Medulla oblongata (tissue), 1 donor: ENCODE measurements around the gene HS3ST6.
A peak's percentile ranks its signal among the peaks of the same experiment; 100 is the strongest.
"Not testable (repeated sequence)": the region's sequence is repeated elsewhere in the genome, so short reads cannot be mapped to it uniquely, and the experiment has no call there.

Experiments used
- DNase-seq: peaks from one replicate; pipeline ENCODE4 v3.0.0-alpha.2; 2015; ENCODE audit errors: extremely low spot score

The HS3ST6 gene

DNA sequence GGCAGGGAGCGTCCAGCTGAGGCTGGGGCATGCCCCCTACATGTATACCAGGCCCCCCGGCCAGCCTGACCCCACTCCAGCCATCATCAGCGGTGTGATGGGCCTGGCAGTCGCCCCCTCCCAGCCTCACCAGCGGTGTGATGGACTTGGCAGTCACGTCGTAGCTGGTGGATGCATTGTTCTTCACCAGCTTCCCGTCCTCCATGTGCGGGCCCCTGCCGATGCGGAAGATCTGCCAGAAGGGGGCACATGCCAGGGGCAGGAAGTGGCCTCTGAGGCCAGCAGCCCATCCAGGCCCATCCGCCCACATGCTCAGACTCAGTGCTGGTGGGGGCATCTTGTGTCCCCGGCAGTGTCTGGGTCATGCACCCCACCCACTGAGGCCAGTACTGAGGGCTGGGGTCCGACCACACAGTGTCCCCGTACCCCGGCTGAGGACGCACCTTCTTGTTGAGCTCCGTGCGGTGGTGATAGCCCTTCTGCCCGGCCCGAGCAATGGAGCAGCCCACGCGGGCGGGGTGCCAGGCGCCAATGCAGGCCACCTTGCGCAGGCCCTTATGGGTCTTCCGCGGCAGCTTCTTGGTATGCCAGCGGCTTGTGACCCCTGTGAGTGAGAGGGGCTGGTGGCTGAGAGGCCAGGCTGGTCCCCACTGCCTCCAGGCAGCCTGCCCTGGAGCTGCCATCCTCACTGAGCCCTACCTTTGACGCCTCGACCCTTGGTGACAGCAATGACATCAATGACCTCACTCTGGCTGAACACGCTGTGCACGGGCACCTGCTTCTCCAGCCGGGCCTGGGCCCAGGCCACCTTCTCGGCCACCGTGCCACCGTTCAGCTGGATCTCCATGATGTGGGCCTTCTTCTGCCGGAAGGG is 28.5 kb upstream of the HS3ST6 start:
- DNase-seq: no peak

DNA sequence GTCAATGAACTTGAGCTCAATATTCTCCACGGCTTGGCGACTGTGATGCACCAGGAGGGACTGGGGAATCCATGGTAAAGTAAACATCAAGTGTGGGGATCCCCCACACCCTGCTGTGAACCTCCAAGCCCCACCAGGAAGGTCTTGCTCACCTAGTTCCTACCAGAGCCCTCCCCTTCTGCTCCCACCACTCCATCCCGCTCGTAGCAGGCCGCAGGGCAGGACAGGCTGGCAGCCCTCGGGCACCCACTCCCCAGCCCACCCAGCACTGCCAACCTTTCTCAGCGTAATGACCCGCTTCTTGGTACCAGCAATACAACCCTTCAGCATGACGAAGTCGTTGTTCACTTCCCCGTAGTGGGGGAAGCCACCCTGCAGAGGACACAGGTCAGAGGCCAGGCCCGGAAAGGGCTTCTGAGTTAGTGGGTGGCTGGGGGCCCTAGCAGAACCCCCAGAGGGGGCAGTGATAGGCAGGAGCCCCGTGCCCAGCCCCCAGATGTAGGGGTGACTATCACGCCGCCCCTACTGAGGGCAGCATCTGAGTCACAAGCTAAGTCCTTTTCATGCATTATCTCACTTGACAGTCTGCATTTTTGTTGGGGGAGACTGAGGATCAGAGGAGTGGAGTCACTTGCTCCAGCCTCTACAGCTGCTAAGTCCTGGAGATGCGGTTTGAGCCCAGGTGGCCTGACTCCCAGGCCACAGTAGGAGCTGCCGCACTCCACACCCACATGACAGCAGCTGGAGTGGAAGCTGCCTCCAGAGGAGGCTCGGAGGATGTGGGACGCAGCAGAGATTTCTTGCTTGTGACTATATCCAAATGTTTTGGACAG is 27.6 kb upstream of the HS3ST6 start:
- DNase-seq: no peak

- DNase-seq: no peak
Measured at GRCh38 chr16:1944612-1945199, 26.5 kb upstream of the HS3ST6 start.

DNA sequence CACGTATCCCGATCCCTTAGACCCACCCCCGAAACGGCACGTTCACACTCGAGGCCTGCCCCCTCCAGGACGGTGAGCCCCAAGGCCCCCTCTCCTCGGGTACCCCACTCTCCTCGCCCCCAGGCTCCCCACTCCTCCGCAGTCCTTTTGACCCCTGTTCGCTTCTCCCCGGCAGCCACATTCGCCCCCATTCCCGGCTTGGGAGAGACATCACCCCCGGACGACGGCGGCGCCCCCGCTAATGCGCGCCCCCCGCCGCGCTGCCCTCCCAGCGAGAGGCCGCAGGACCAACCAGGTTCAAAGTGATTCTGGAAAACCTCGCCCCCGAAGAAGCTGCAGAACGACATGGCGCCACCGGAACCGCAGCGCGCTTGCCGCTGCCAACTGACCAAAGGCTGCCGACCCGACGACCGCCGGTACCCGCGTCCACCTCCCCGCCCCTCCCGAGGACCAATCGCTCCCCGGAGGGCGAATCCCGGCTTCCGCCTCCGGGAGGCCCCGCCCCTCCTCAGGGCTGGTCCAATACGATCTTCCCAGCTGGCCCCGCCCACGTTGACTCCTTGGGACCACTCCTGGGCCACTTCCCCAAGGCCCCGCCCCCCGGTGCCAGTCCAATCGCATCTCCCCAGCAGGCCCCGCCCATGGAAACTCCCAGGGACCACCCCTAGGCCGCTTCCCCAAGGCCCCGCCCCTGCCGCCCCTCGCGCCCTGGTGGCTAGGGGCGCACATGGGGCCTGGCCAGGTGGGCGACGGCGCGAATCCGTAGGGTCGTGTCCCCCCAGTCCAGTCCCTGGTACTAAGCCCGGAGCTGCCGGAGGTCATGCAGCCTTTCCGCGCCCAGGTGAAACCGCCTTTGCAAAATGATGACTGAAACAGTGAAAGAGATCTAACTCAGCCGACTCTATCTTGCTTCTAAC is 24.9 kb upstream of the HS3ST6 start, which contains the start of gene MSRB1:
MSRB1 (minus strand) TSS at position 390 of the 917 bp plus-strand sequence; CDS start at position 347, 43 bp downstream.
- peak; percentile 100 for DNase-seq

DNA sequence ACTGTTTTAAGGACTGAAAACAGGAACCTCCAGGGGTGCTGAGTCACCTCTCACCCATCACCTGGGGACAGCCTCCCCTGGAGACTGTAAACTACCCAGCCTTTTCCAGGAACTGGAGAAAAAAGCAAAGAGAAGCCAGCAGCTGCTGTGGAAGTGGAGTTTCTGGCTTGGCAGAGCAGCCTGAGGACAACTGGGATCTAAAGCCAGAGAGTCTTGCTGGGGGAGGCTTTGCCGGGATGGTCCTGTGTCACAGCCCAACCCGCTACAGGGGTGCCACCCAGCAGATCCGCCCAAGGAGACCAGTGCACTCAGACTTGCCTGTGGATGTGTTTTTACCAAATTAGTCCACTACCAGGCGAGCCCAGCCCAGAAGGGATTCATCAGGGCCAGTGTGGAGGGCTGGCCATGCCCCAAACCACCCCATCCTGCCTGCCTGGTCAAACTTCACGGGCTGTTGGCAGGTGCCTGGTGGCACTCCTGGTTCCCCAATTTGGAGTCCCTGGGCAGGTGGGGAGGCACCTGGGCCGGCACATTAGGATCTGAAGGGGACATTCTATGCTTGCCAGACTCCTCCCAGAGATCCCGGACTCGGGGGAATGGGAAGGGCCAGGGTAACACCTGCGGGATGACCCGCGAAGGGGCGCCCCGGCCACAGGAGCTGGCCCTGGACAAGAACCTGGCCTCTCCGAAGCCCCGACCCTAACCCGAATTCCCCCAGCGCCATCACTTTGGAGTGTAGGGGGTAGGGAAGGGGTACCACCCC is 24.0 kb upstream of the HS3ST6 start:
- DNase-seq: no peak

DNA sequence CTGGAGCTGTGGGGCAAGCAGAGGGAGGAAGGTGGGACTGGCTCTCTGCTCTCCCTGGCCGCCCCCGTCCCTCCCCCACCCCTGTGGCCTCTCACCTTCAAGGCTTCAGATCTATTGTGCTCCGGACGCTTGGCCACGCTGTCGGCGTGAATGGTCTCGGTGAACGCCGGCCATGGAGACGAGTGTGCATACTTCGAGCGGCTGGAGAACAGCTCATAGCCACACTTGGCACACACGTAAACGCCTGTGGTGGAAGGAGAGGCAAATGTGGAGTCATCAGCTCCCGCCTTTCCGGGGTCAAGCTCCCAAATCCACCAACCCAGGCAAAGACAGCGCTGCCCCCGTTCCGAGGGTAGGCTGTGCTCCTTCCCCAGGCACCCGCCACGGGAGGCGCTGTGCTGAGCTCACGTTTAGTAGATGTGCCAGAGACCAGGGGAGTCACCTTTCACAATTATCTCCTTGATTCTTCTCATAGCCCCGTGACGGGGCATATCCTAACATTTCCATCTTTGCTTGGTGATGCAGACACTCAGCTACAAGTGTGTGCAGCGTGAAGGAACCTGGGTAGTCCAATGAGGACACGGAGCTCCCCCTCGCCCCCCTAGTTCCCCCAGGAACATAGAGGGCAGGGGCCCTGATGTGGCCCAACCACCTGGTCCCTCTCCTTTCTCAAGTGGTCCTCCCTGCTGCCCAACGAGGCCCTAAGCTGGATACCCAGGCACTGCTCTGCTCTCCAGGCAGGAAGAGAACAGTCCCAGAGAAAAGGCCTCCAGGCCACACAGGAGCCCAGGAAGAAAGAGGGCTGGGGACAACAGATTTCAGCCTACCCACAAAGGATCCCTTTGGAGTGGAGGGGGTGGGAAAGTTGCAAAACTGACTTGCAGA is 23.2 kb upstream of the HS3ST6 start:
- DNase-seq: no peak

- DNase-seq: no peak
Measured at GRCh38 chr16:1940273-1941161, 22.3 kb upstream of the HS3ST6 start.

- not testable (repeated sequence) for DNase-seq
Measured at GRCh38 chr16:1939833-1940232, 21.6 kb upstream of the HS3ST6 start.

DNA sequence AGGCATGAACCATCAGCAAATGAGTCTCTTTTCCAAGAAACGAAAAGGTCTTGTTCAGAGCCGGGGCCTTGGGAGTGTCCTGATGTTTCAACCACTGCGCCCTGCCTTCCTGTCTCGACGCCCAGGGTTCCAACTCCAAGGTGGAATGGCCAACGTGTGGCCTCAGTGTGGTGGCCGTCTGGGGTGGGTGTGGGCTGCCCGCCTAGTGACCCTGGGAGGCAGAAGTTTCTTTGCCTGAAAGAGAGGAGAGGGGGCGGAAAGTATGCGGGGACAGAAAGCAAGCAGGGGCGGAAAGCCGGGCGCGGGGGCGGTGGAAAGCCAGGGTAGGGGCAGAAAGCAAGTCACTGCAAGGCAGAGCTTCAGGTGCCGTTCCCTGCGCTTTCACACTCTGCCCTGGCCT is 20.7 kb upstream of the HS3ST6 start:
- DNase-seq: no peak

GRCh38 chr16:1938316-1938715 is 20.1 kb upstream of the HS3ST6 start:
- peak; percentile 19 for DNase-seq

- DNase-seq: no peak
Measured at GRCh38 chr16:1936945-1937479, 18.8 kb upstream of the HS3ST6 start.

- no peak for DNase-seq
Measured at GRCh38 chr16:1933097-1933661, 15.0 kb upstream of the HS3ST6 start.

GRCh38 chr16:1932050-1933028 is 14.1 kb upstream of the HS3ST6 start:
- DNase-seq: no peak

GRCh38 chr16:1930338-1930720 is 12.1 kb upstream of the HS3ST6 start:
- no peak for DNase-seq

DNA sequence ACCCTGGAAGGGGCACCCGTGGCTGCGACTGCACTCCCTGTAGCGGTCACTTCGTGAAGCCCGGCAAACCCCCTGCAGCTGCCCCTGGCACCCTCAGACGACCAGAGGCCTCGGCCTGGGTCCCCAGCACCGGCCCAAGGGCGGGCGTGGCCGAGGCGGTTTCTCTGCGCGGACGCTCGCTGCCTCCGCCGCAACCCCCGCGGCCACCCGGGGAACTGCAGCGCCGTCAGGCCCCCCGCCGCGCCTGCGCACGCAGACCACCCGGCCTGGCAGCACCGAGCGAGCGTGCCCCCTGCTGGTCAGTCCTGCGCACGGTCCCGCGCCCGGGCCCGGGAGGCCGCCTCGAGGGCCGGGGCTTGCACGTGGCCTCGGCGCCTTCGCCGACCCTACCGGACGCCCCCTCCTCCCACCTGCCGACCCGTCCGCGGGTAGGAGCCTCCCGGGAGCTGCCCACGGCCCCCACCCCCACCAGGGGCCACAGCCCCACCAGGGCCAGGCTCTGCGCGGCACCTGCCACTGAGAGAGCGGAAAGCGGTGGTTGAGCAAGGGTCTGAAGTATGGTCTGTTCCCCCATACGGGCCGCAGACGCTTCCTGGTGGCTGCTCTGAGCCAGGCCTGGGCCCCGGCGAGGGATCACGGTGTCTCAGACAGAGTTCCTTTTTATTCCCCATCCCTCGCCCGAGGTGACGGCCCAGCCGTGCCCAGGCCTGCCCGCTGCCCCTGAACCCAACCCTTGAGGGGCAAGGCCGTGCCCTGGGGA is 11.5 kb upstream of the HS3ST6 start:
- peak; percentile 86 for DNase-seq

- DNase-seq: no peak
Measured at GRCh38 chr16:1929105-1929504, 10.9 kb upstream of the HS3ST6 start.
